Measurements from ENCODE around the gene TMA7B. TPM values are rescaled to one million over a fixed set of nuclear protein-coding genes. Genes with fewer than 3 reads are reported as not detected.

The TMA7B gene
- total RNA-seq, 1 donor from 2014 or later: not detected

DNA sequence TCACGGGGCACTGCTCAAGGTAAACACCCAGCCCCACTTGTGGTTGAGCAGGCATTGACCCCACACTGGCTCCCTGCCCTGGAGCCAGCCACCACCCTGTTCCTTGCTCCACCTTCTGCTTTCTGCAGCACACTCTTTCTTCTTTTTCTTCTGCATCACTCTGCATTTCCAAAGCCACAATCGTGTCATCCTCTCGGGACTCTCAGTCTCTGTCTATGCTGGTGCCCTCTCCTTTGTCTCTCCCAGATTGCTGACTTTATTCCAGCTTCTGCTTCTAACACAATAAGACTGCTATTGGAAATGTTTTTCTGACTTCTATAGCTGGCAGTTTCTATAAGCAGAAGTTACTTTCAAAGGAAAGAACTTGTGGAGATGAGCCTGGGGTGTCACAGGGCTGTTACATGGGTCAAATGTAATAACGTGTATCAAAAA lies 44.9 kb upstream of the TMA7B start:
- no peak for DNase-seq (ENCODE audit: low read depth)
- Histone ChIP-seq H3K4me3 (ENCODE audit: low read depth, low read length) (no peak overlapping the region), H3K27me3 (ENCODE audit: control insufficient read depth, insufficient read depth, low read length) (peaks cover 31% of the 10 kb centered on the region)

GRCh38 chr22:39916496-39916895 lies 43.7 kb upstream of the TMA7B start:
- H3K4me3 ChIP-seq (ENCODE audit: low read depth, low read length): no peak overlapping the region
- DNase-seq (ENCODE audit: low read depth): no peak
- H3K27me3 ChIP-seq (ENCODE audit: control insufficient read depth, insufficient read depth, low read length): peaks cover 33% of the 10 kb centered on the region
- H3K36me3 ChIP-seq (ENCODE audit: control insufficient read depth, insufficient read depth, low read length): no peaks in the 10 kb centered on the region
- TF ChIP-seq, protein P1, sequence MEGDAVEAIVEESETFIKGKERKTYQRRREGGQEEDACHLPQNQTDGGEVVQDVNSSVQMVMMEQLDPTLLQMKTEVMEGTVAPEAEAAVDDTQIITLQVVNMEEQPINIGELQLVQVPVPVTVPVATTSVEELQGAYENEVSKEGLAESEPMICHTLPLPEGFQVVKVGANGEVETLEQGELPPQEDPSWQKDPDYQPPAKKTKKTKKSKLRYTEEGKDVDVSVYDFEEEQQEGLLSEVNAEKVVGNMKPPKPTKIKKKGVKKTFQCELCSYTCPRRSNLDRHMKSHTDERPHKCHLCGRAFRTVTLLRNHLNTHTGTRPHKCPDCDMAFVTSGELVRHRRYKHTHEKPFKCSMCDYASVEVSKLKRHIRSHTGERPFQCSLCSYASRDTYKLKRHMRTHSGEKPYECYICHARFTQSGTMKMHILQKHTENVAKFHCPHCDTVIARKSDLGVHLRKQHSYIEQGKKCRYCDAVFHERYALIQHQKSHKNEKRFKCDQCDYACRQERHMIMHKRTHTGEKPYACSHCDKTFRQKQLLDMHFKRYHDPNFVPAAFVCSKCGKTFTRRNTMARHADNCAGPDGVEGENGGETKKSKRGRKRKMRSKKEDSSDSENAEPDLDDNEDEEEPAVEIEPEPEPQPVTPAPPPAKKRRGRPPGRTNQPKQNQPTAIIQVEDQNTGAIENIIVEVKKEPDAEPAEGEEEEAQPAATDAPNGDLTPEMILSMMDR (IDR thresholded peaks at IDR 0.05; ENCODE audit: insufficient read depth, low read length, poor library complexity, severe bottlenecking): no peak

More for the DNA sequence above, 44.9 kb upstream of the TMA7B start:
- H3K36me3 ChIP-seq (ENCODE audit: control insufficient read depth, insufficient read depth, low read length): no peaks in the 10 kb centered on the region
- TF ChIP-seq, protein P1 (IDR thresholded peaks at IDR 0.05; ENCODE audit: insufficient read depth, low read length, poor library complexity, severe bottlenecking): no peak

DNA sequence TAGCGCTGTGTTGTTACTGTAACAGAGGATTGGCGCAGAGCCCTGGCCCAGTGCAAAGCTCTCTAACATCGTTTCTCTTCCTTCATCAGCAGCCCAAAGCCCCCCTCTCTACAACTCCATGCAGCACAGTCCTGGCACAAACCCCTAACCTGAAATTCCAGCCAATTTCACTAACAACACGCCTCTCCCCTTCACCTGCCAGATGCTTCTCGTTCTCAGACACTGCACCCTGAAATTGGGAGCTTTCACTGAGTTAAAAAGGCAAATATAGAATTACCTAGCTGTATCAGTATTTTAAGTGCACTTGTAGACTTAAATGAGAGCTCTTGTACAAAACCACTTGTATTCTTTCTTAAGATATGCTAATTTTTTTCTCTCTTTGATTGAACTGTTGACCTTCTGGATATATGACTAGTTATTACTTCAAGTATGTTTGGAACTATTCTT lies 43.0 kb upstream of the TMA7B start:
- TF ChIP-seq, protein P1 (IDR thresholded peaks at IDR 0.05; ENCODE audit: insufficient read depth, low read length, poor library complexity, severe bottlenecking): no peak
- Histone ChIP-seq H3K4me3 (ENCODE audit: low read depth, low read length) (no peak overlapping the region), H3K27me3 (ENCODE audit: control insufficient read depth, insufficient read depth, low read length) (peaks cover 33% of the 10 kb centered on the region), H3K36me3 (ENCODE audit: control insufficient read depth, insufficient read depth, low read length) (no peaks in the 10 kb centered on the region)
- DNase-seq (ENCODE audit: low read depth): no peak

GRCh38 chr22:39917776-39918495 lies 42.3 kb upstream of the TMA7B start:
- TF ChIP-seq, protein P1 (IDR thresholded peaks at IDR 0.05; ENCODE audit: insufficient read depth, low read length, poor library complexity, severe bottlenecking): no peak
- DNase-seq (ENCODE audit: low read depth): no peak
- H3K36me3 ChIP-seq (ENCODE audit: control insufficient read depth, insufficient read depth, low read length): no peaks in the 10 kb centered on the region
- no peak overlapping the region for H3K4me3 ChIP-seq (ENCODE audit: low read depth, low read length)
- H3K27me3 ChIP-seq (ENCODE audit: control insufficient read depth, insufficient read depth, low read length): peaks cover 35% of the 10 kb centered on the region

GRCh38 chr22:39920134-39920743 lies 40.0 kb upstream of the TMA7B start:
- TF ChIP-seq, protein P1 (IDR thresholded peaks at IDR 0.05; ENCODE audit: insufficient read depth, low read length, poor library complexity, severe bottlenecking): no peak
- Histone ChIP-seq H3K27me3 (ENCODE audit: control insufficient read depth, insufficient read depth, low read length) (peaks cover 23% of the 10 kb centered on the region), H3K4me3 (ENCODE audit: low read depth, low read length) (no peak overlapping the region), H3K36me3 (ENCODE audit: control insufficient read depth, insufficient read depth, low read length) (no peaks in the 10 kb centered on the region)
- no peak for DNase-seq (ENCODE audit: low read depth)

Data from kidney epithelial cell (primary cell).